Calu3 (cell line): Measurements from ENCODE around the gene SKOR1. TPM values are rescaled to one million over a fixed set of nuclear protein-coding genes. Genes with fewer than 3 reads are reported as not detected.

Experiments
- BruUV-seq: library from RNA; stranded (reverse); fragments of 400-500 nt; replicated peaks from 2 replicates; lab custom pipeline; 2021; lab: Mats Ljungman, UMichigan
- CTCF ChIA-PET: fragments of 300-600 bp; sonication (Branson Sonifier 250); formaldehyde crosslinking; loops from one replicate; lab custom pipeline; 2022; ENCODE audit warnings: antibody characterized with exemption; lab: Charles Lee
- DNase-seq: peaks from one replicate; pipeline ENCODE4 v3.0.0; 2022
- H3K27ac Mint-ChIP-seq: one replicate; pipeline ENCODE4 v1.8.0; 2022; ENCODE audit warnings: mixed read lengths; ENCODE audit not compliant: unreplicated experiment
- H3K27me3 Mint-ChIP-seq: one replicate; pipeline ENCODE4 v1.8.0; 2022; ENCODE audit warnings: mixed read lengths; ENCODE audit not compliant: unreplicated experiment
- H3K36me3 Mint-ChIP-seq: one replicate; pipeline ENCODE4 v1.8.0; 2022; ENCODE audit warnings: mild to moderate bottlenecking, moderate library complexity, mixed read lengths; ENCODE audit not compliant: insufficient read depth, unreplicated experiment
- H3K4me1 Mint-ChIP-seq: one replicate; pipeline ENCODE4 v1.8.0; 2022; ENCODE audit warnings: mild to moderate bottlenecking, low read depth, mixed read lengths; ENCODE audit not compliant: unreplicated experiment
- H3K4me3 Mint-ChIP-seq: one replicate; pipeline ENCODE4 v1.8.0; 2022; ENCODE audit warnings: mild to moderate bottlenecking, low read depth, moderate library complexity, mixed read lengths; ENCODE audit not compliant: unreplicated experiment
- H3K9me3 Mint-ChIP-seq: one replicate; pipeline ENCODE4 v1.8.0; 2022; ENCODE audit warnings: low read depth, mixed read lengths; ENCODE audit not compliant: unreplicated experiment
- intact Hi-C: fragments of 100-400 bp; cut with micrococcal nuclease; formaldehyde crosslinking; loops from one replicate; pipeline ENCODE4 v1.10.0; 2022; ENCODE audit not compliant: unreplicated experiment
- total RNA-seq: library from RNA; stranded (reverse); gene quantifications from 2 replicates; pipeline ENCODE4 v1.2.3, GENCODE V29; 2022
- TF ChIP-seq, protein P1 (sequence below): fragments of 200-600 bp; IDR thresholded peaks from one replicate; pipeline ENCODE4 v1.8.0; 2022; ENCODE audit warnings: antibody characterized with exemption; ENCODE audit not compliant: unreplicated experiment

SKOR1 gene
- total RNA-seq, 1 experiment from 2014 or later: 0.17 TPM

DNA sequence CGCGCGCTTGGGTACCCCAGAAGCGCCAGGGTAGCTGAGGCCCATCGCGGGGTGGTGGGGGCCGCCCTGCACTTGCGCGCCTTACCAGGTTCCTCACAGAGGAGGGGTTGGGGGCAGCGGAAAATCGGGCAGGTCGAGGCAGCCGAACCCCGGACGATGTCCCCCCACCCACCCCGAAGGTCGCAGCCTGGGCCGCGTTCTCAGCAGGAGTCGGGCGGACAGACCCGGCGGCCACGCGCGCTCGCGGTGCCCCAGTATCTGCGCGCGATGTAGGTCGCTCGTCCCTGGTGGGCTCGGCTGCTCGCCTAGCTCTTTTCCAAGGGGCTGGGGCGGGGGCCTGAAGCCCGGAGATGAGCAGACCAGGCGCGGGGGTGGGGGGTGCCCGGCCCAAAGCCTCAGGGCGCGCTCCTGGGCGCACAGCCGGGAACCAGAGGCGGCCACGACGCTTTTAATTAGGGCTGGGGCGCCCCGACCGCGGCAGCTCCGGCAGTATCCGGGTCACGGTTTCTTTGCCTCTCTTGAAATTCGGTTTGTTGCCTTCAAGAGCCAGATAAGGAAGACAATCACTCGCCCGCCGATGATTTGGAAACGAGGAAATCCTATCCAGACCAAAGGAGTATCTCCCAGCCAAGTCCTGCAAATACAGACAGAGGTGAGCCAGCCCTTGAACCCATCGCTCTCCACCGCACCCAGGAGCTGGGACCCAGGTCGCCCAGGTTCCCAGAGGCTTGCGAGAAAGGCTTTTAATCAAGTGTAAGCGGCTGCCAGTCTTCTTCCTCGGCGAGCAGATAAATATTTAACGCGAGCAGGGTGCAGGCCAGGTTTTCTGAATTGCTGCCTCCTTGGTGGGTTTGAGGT lies 4.6 kb downstream of the SKOR1 start:
- TF ChIP-seq, protein P1, sequence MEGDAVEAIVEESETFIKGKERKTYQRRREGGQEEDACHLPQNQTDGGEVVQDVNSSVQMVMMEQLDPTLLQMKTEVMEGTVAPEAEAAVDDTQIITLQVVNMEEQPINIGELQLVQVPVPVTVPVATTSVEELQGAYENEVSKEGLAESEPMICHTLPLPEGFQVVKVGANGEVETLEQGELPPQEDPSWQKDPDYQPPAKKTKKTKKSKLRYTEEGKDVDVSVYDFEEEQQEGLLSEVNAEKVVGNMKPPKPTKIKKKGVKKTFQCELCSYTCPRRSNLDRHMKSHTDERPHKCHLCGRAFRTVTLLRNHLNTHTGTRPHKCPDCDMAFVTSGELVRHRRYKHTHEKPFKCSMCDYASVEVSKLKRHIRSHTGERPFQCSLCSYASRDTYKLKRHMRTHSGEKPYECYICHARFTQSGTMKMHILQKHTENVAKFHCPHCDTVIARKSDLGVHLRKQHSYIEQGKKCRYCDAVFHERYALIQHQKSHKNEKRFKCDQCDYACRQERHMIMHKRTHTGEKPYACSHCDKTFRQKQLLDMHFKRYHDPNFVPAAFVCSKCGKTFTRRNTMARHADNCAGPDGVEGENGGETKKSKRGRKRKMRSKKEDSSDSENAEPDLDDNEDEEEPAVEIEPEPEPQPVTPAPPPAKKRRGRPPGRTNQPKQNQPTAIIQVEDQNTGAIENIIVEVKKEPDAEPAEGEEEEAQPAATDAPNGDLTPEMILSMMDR: no peak
- H3K36me3 Mint-ChIP-seq: peaks cover 5% of the 10 kb centered on the region
- H3K27me3 Mint-ChIP-seq: peaks cover 87% of the 10 kb centered on the region
- no peak overlapping the region for H3K27ac Mint-ChIP-seq
- intact Hi-C loops: loop anchor here (10.0 kb wide), 3 partner anchors 445 to 885 kb away; no protein-coding TSS in a partner anchor
- BruUV-seq: no TSS peak
- no peak for DNase-seq
- CTCF ChIA-PET: no interaction called here
- H3K4me3 Mint-ChIP-seq: no peak overlapping the region
- peaks cover 2% of the 10 kb centered on the region for H3K9me3 Mint-ChIP-seq
- H3K4me1 Mint-ChIP-seq: peaks cover 21% of the 10 kb centered on the region

DNA sequence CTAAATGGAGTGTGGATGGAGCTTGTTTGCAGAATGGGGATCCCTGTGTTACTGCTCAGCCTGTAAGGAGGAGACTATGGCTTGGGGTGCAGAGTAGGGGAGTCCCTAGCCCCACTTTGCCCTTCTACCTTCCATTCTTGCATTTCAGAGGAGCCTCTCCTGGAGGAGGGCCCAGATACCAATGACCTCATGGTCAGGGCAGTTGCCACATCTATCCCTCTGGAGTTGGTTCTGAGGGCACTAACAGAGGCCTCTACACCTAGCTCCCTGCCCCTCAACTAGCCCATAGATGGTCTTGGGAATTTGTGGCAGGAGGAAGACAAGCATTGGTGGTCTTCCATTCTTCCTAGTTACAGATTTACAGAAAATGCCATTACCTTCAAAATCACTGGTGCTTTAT lies 6.1 kb downstream of the SKOR1 start:
- Mint-ChIP-seq H3K27me3 (peaks cover 87% of the 10 kb centered on the region), H3K4me3 (no peak overlapping the region), H3K27ac (no peak overlapping the region), H3K36me3 (peaks cover 13% of the 10 kb centered on the region), H3K9me3 (peaks cover 2% of the 10 kb centered on the region), H3K4me1 (peaks cover 30% of the 10 kb centered on the region)
- intact Hi-C loops: loop anchor here (10.0 kb wide), 3 partner anchors 447 to 887 kb away; no protein-coding TSS in a partner anchor
- TF ChIP-seq, protein P1: no peak
- DNase-seq: no peak
- no TSS peak for BruUV-seq
- CTCF ChIA-PET: interaction anchor here (0.6 to 1.2 kb wide), 4 partner anchors 309 to 910 kb away, joined by 3 to 7 read pairs (median 4); no protein-coding TSS in a partner anchor

DNA sequence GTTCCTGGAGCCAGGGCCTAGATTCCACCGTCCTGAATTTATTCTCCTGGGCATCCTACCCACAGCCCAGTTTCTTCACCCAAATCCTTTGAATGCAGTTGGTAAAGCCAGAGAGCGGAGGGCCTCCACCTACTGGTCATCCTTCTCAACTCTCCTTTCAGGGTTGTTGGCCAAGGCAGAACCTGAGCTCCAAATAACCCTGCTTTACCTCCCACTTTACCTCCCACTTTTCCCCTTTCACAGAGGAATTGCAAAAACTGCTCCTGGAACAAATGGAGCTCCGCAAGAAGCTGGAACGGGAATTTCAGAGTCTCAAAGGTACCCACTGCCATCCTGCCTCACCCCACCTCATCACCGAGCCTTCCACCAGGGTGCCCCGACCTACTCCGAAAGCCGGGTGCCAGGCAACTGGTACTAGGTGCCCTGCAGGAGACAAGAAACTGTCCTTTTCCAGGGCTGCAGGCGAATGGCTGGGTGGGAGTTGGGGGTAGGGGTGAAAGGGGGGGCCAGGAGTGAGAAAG lies 6.8 kb downstream of the SKOR1 start:
- Mint-ChIP-seq H3K4me3 (no peak overlapping the region), H3K9me3 (peaks cover 2% of the 10 kb centered on the region), H3K27ac (no peak overlapping the region), H3K4me1 (peaks cover 30% of the 10 kb centered on the region), H3K36me3 (peaks cover 13% of the 10 kb centered on the region), H3K27me3 (peaks cover 86% of the 10 kb centered on the region)
- CTCF ChIA-PET: interaction anchor here (0.6 to 1.2 kb wide), 7 partner anchors 304 to 910 kb away, joined by 3 to 7 read pairs (median 4); no protein-coding TSS in a partner anchor
- DNase-seq: no peak
- TF ChIP-seq, protein P1: peak; percentile 27
- no TSS peak for BruUV-seq
- intact Hi-C loops: loop anchor here (10.0 kb wide), 3 partner anchors 447 to 887 kb away; no protein-coding TSS in a partner anchor

DNA sequence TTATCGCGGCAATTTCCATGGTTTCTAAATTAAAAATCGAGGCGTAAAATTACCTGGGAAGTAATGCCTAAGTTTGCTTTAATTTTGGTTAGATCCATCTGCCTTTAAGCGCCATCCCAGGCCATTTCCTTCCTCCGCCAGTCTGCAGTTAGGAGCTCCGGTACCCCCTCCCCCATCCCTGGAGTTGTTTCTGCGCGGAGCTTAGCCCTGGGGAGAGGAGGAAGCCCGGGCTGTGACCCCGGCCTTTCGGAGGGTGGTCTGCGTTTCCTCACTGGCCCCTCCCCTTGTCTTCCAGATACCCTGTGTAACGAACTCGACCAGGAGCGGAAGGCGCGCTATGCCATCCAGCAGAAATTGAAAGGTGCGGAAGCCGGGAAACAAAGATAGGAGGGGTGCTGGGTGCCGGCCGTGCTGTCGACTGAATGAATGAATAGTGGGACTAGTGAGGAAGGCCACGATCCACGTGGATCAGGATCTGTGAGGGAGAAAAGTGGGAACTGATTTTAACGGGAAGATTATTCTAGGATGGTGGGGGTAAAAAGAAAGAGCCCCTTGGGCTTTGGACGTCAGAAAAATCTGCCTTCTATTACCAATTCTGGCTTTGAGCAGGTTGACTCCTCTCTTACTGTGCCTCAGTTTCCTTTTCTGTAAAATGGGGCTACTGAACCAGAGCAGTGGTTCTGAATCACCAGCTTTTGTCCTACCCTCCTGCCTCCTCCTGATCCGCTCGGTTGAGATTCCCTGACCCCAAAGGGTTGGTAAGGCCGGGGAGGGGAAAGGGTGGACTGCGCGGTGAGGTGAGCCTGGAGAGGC lies 7.8 kb downstream of the SKOR1 start:
- DNase-seq: no peak
- peaks cover 13% of the 10 kb centered on the region for H3K36me3 Mint-ChIP-seq
- no peak overlapping the region for H3K27ac Mint-ChIP-seq
- CTCF ChIA-PET: interaction anchor here (1.1 kb wide), 1 partner anchor 305 kb away, joined by 3 read pairs; no protein-coding TSS in a partner anchor
- TF ChIP-seq, protein P1: no peak
- peaks cover 30% of the 10 kb centered on the region for H3K4me1 Mint-ChIP-seq
- H3K9me3 Mint-ChIP-seq: peaks cover 2% of the 10 kb centered on the region
- intact Hi-C loops: loop anchor here (10.0 kb wide), 3 partner anchors 448 to 888 kb away; no protein-coding TSS in a partner anchor
- no TSS peak for BruUV-seq
- peak overlapping the region; percentile 66 for H3K4me3 Mint-ChIP-seq
- H3K27me3 Mint-ChIP-seq: peaks cover 91% of the 10 kb centered on the region
